GM19193 (cell line): ENCODE results near the gene PNLIPRP3.

Experiments used
- POLR2A ChIP-seq: IDR thresholded peaks from 4 replicates; pipeline ENCODE4 v1.6.1; 2011; ENCODE audit not compliant: insufficient read depth, insufficient read length; ENCODE audit errors: extremely low read depth

Gene PNLIPRP3

DNA sequence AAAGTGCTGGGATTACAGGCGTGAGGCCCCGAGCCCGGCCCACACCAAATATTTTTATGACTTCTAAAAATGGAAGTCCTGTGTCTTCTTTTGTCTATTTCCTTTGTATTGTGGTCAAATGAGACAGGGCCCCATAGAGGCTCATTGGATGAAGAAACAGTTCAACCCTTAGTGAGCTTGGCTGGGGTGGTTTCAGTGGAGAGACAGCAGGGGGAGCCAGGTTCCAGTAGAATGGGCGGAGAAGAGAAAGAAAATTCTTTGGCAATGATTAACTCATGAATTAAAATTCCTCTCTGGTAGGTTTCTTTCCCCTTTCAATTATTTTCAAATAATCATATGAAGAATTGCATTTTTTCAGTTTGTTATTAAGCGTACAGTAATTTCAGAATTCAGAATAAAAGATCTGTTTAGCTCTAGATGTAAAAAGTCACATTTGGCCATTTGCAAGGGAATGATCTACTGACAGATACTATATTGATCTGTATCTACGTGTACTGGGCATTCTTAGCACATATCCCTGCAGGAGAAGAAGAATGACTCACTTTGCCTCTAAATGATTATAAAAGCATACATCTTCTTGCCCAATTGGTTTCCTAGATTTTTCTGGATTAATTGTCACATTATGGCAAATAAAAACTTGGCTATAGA, 43.2 kb downstream of the PNLIPRP3 start:
- TF ChIP-seq POLR2A, result no peak

DNA sequence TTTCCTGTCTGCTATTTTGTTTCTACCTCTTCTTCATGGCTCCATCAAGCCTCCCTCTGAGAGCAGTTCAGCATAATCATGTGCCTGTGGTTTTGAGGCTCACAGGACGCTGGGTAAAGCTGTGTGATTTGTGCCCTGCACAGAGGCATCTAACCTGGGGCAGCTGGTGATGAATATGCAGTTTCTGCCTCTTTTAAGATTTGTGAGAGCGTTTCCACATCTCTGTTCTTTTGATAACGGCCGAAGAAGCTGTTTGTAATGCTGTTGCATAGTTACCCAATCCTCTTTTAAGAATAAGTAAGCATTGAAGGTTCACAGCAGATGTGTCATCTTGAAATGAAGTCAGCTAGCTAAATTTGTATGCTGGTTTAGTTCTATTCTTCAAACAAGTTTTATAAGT, 45.2 kb downstream of the PNLIPRP3 start:
- TF ChIP-seq POLR2A, result no peak

DNA sequence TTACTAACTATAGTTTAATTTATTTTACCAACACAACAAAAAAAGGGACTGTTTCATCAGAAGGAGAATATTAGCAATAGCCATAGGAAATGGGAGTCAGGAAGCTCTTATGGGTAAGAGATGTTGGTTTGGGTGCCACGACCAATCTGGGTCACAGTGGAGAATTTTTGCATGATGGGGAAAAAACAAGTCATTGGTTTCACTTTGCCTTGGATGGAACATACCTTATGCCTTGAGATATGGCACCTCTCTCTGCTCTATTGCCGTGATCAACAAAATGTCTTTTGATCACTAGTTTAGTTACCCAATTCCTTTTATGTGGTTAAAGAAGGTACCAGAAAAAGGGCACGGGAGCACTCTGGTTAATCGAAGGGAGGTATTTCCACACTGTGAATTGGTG, 48.2 kb downstream of the PNLIPRP3 start:
- no peak for TF ChIP-seq POLR2A

DNA sequence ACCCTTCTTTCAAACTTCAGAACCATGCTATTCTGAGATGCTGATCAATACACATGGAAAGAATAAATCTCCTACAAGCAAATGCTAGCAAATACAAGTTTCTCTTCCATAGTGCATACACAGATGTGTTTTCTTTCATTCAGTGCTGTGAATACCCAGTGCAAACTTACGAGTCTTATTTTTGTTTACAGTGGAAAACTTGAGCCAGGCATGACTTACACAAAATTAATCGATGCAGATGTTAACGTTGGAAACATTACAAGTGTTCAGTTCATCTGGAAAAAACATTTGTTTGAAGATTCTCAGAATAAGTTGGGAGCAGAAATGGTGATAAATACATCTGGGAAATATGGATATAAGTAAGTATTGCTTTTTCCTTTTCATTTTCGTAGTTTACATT, 48.8 kb downstream of the PNLIPRP3 start:
- TF ChIP-seq POLR2A, result no peak

DNA sequence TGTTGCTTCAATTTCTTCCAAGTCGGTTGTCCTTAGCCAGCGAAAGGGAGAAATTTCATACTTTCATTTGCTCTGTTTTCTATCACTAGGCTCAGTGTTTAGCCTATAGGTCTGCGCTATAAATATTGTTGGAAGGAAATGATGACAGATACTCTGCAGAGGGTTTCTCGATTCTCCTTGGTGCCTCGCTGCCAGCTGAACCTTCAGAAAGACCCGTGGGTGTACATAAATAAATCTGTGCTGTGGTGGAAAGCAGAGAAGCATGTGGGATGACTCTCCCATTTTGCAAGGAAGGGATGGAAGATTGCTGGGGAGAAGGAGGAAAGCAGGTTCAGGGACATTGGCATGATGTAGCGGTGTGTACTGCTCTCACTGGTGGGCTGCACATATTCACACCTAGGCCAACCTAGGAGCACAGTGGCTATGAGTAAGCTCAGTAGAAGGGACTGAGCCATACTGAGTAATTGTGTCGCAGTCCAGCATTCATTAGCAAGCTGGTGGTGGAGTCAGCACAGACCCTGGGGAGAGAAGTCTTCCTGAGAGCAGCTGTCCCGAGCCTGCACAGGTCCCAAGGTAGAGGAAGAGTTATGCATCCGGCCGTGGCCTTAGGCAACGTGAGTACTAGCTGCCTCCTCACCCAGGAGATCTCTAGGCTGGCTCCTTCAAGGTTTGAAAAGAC, 50.5 kb downstream of the PNLIPRP3 start:
- no peak for TF ChIP-seq POLR2A

DNA sequence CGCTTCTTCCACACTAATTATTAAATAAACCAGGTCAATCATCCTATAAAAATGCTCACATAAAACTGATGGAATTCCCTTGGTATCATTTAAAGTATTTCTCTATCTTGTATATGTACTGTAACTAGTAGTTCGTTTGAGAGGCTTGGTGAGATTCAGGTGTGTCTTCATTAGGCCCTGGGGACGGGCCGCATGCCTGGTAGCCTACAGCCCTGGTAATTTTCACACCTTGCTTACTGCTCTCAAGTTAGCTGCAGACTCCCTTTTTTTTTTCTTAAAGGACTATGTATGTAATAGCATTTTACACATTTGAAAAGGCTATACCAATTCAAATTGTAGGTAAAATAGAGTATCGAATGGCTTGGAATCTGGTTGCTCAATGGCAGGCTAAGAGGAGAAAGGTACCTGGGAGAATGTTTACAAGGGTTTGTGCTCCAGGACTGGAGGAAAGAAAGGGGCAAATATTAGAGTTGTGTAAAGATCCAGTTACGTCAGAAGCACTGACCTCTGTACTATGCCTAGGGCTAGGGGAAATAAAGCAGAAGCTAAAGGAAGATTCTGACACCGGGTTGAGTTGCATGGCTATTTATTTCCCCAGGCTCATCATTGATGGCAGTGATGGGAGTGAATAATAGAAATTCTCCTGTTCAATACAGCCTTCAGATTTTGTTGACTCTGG, 59.3 kb downstream of the PNLIPRP3 start:
- TF ChIP-seq POLR2A, result no peak

DNA sequence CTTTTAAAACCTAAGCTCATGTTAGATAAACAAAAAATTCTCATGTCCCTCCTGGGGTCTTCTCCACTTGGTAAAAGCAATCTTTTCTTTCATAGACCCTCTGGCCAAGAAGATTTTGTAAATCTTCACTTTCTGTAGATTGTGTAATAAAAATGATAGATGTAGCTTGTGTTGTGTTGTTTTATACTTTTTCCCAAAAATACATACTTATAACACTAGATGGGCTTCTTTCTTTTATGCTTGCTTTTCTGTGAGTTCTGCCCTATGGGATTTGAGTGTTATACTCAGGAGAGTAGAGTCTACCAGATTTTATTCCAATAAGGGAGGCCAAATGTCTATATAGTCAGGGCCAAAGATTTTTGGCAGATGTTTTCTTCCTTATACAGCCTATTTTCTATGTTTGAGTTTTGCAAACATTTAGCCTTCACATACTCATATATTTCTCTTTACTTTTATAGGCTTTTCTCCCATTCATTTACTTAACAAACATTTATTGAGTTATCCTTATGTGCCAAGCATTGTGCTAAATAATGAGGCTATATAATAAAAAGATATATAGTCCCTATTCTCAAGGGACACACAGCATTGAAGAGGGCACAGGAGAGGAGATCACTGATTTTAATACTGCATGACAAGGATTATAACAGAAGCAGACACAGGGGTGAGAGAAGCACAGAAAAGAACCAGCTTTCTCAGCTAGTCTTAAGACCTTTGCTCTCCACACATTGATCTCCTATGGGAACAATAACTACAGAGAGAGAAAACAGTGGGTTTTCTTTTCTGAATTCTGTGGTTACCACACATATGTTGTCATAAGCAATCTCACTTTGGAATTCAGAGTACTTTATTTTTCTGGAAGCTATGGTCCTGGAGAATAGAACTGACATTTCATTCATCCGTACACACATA, 60.1 kb downstream of the PNLIPRP3 start:
- TF ChIP-seq POLR2A, result no peak

DNA sequence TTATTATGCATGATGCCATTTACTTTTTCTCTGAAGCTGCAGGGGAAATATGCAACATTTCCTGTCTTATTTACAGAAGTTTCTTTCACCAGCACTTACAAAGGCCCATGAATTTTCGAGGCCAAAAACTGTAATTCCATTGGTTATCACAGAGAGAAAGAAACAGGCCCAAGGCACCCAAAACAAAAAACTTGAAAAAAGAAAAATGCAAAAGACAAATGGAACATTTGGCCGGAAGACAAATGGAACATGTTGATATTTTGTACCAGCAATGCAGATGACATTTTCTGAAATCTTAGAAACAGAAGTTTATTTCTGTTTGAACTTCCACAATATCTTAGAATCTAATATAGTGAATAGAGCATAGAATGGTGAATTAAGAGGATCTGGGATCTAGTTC, 61.8 kb downstream of the PNLIPRP3 start:
- no peak for TF ChIP-seq POLR2A

DNA sequence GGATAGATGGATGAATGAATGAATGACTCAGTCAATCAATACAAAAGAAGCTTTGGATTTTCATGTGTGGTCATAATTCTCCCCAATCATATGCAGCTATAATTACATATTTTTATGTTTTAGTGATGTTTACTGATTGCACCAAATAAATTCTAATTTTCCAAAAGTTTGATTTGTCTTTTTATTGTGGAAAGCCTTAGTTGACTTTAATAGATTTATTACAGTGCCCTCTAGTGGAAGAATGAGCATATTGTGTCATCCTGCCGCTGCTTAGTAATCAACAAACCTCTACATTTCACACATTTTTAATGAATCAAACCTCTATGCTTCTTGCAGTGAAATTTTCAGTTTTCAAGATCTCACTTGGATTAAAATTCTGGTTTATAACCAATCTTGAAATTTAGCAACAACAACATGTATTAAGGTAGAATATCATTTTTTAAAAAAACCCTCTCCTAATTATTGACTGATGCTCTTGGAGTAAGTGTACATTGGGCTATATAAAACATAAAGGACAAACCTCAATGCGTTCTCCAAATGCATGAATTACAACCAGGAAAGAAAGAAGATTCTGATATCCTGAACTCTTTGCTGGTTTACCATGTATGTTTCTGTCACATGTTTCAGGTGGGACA, 62.5 kb downstream of the PNLIPRP3 start:
- TF ChIP-seq POLR2A, result no peak

DNA sequence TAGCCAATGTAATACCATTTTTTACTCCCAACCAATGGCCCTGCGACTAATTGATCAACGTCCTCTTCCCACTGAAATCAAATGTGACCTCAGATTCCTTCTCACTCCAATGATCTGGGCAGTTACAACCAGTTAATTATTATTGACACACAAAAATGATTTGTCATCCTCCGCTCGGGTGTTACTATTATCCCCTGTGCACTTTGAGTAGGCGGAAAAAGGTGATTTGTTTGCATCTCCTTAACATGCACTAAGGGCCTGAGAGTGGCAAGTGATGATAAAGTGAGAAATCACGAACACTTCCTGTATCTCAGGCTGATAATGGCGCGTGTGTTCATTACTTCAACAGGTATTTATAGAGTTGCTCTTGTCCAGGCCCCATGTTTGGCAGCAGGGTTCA, 77.1 kb downstream of the PNLIPRP3 start:
- TF ChIP-seq POLR2A, result no peak

DNA sequence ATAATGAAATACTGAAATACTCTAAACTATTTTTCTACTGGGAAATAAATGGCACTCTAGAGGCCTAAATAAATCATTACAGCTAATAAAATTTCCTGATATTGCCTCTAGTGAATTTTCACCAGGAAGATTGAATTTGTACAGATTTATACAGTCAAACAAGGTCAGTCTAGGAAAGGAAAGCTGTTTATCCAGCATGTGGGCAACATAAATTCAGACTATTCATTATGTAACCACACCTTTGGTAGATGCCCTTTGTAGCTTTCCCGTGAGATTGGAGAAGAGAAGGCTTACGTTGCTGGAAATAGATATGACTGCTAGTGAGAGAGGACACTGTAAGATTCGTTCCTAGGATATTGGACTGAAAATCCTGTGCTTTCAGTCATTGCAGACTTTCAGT, 82.9 kb downstream of the PNLIPRP3 start:
- TF ChIP-seq POLR2A, result no peak

DNA sequence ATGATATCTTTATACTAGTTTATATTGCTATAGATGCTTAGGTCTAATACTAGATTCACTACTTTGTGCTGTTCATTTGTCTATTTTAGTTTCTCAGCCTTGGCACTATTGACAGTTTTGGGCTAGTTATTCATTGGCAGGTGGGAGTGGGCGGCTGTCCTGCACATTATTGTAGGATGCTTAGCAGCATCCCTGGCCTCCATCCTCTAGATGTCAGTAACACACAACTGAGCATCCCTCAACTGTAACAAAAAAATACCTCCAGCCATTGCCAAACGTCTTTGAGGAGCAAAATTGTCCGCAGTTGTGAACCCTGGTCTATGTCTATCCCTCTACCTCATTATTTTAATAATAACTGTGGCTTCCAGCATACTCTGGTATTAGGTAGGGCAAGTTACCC, 83.7 kb downstream of the PNLIPRP3 start:
- no peak for TF ChIP-seq POLR2A

DNA sequence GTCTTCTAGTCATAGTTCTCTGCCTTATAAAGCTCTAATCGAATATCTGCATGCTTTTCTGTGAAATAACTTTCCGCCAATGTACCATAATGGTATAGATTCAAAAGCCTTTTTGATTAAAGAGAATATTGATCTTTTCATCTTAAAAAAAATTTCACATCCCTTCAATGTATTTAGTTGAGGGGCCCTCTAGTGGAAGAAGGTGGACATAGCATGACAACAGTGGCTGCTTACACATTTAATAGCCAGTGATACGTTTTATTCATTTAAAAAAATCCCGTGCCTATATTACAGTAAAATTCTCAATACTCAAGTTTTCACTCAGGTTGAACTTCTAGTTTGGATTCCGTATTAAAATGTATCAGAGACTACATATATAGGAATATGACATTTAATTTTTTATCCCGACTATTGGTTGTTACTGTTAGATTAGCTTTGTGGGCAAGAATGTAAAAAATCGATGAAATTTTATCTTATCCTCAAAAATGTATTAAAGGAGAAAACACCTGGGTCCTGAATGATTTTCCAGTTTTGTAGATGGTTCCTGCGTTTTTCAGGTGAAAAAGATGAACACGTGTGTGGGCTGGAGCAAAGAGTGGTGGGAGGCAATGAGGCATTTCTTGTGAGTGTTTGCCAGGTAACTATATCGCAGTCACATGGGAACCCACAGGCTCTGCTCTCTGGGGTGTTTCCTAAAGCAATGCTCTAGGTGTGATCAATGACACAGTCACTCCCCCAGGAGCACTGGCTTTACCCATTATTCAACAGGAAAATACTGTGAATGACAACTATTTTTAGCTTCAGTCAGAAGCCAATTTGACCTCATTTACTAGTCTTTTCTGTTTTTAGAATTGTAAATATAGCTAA, 94.0 kb downstream of the PNLIPRP3 start:
- TF ChIP-seq POLR2A, result no peak

DNA sequence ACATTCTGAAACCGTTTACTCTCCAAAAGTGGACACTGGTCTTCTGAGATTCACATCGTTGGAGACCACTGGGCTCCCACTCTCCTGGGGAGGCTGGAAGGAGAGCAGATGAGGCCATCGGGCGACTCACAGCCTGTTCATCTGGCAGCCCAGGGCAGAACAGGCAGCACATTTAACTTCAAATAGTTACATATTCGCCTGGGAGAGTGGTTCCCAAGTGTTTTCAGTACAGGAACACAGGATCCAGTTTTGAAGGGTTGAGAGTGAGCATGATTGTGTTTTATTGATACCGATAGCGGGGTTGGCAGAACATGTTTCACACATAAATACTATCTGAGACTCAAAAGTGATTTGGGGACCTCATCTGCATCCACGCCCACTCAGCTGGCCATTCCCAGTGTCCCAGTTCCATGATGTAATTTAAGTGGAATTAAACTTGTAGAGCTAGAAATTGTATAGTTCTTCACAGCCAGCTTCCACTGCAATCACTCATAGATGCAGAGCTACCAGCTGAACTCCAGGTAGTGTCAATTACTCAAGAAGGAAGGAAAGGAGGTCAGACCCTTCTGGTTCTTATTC, 95.2 kb downstream of the PNLIPRP3 start:
- TF ChIP-seq POLR2A, result no peak

DNA sequence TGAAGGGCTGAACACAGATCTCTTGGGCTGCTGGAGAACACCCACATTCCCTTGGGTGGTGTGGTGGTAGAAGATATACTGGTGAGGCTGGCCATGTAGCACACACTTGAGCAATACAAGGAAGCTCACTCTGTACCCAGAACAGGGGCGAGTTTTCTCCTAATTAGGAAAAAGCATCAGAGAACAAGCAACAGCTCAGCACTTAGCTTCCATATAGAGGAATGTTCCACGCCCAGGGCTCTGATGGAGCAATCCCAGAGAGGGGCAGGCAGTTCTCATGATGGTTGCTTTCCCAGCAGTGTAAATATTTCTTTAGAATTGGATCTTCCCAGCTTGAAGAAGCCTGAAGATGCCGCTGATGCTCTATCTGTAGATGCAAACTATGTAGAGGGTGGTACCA, 97.1 kb downstream of the PNLIPRP3 start:
- no peak for TF ChIP-seq POLR2A
